Karpas-422 (cell line): ENCODE measurements around the gene HOXD11. TPM values are rescaled to one million over a fixed set of nuclear protein-coding genes. Genes with fewer than 3 reads are reported as not detected.
A peak's percentile ranks its signal among the peaks of the same experiment; 100 is the strongest.

Experiments
- DNase-seq: peaks from one replicate; pipeline ENCODE4 v3.0.0-alpha.2; 2015
- H2AFZ ChIP-seq: fragments of 200-600 bp; sonication (generic); 2 replicates; pipeline ENCODE4 v1.6.1; 2014; ENCODE audit warnings: antibody characterized with exemption, low read length, mixed read lengths
- H3K27ac ChIP-seq: fragments of 200-600 bp; sonication (generic); 2 replicates; pipeline ENCODE4 v1.5.1; 2014; ENCODE audit warnings: mild to moderate bottlenecking, low read length, moderate library complexity
- H3K27me3 ChIP-seq: fragments of 200-600 bp; sonication (generic); 2 replicates; pipeline ENCODE4 v1.6.1; 2014; ENCODE audit warnings: low read length, mixed read lengths
- H3K36me3 ChIP-seq: fragments of 200-600 bp; sonication (generic); 2 replicates; pipeline ENCODE4 v1.6.1; 2014; ENCODE audit warnings: low read length, mixed read lengths; ENCODE audit not compliant: insufficient read depth
- H3K4me1 ChIP-seq: fragments of 200-600 bp; sonication (generic); 2 replicates; pipeline ENCODE4 v1.6.1; 2014; ENCODE audit warnings: mild to moderate bottlenecking, low read length, mixed read lengths
- H3K4me2 ChIP-seq: fragments of 200-600 bp; sonication (generic); 2 replicates; pipeline ENCODE4 v1.6.1; 2014; ENCODE audit warnings: low read length, low read depth, mild to moderate bottlenecking; ENCODE audit not compliant: poor library complexity, severe bottlenecking
- H3K4me3 ChIP-seq: fragments of 200-600 bp; sonication (generic); 2 replicates; pipeline ENCODE4 v1.5.1; 2014; ENCODE audit warnings: mild to moderate bottlenecking, antibody characterized with exemption, low read length, mixed read lengths
- H3K79me2 ChIP-seq: fragments of 200-600 bp; sonication (generic); 2 replicates; pipeline ENCODE4 v1.6.1; 2014; ENCODE audit warnings: mild to moderate bottlenecking, low read length, mixed read lengths
- H3K9ac ChIP-seq: fragments of 200-600 bp; sonication (generic); 2 replicates; pipeline ENCODE4 v1.6.0; 2014; ENCODE audit warnings: low read length
- H3K9me2 ChIP-seq: fragments of 200-600 bp; sonication (generic), shearing (Covaris generic); replicated peaks from 2 replicates; pipeline ENCODE4 v1.6.0; 2014; ENCODE audit warnings: mild to moderate bottlenecking, low read length, moderate library complexity; ENCODE audit not compliant: insufficient read depth
- H3K9me3 ChIP-seq: fragments of 300-700, 200-600 bp; sonication (generic); 2 replicates; pipeline ENCODE4 v1.6.1; 2014; ENCODE audit warnings: low read length, mixed read lengths
- H4K20me1 ChIP-seq: fragments of 200-600 bp; sonication (generic); 2 replicates; pipeline ENCODE4 v1.6.1; 2014; ENCODE audit warnings: mild to moderate bottlenecking, antibody characterized with exemption, low read length, low read depth; ENCODE audit not compliant: insufficient read depth
- total RNA-seq: library from RNA; depleted of rRNA; stranded (reverse); fragments of >200 nt; shearing (Covaris generic); gene quantifications from 2 replicates; pipeline ENCODE4 v1.2.3, GENCODE V29; 2014; ENCODE audit warnings: low replicate concordance

The HOXD11 gene
- total RNA-seq, 1 experiment from 2014 or later: not detected

DNA sequence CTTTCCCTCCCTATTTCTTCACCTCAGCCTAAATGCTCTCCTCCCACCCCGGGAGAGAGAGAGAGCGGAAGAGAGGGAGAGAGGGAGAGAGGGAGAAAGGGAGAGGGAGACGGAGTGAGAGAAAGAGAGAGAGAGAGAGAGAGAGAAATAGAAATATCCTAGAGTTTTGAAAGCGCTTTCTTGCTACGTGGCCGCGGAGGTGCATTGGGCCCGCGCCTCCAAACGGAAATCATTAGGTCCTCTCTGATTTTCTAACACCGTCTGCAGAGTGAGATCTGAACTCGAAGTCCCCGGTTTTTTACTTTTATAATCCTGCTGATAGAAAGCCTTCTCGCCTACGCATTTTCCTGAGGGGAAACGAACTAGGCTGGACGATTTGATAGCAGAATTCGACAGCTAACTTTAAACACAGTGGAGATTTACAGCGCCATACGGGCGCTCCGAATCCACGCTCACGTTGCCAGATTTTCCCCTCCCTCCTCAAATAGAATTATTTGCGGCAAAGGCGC is 22.4 kb upstream of the HOXD11 start:
- Histone ChIP-seq H3K4me2 (no peak overlapping the region), H4K20me1 (no peaks in the 10 kb centered on the region), H3K4me1 (no peaks in the 10 kb centered on the region), H3K9me3 (no peaks in the 10 kb centered on the region), H3K27ac (no peak overlapping the region), H3K36me3 (no peaks in the 10 kb centered on the region), H3K27me3 (no peaks in the 10 kb centered on the region), H3K9ac (no peak overlapping the region), H2AFZ (no peak overlapping the region), H3K9me2 (no peaks in the 10 kb centered on the region), H3K4me3 (no peak overlapping the region), H3K79me2 (no peaks in the 10 kb centered on the region)
- DNase-seq: no peak

- Histone ChIP-seq H3K27ac (no peak overlapping the region), H3K27me3 (no peaks in the 10 kb centered on the region), H3K9ac (no peak overlapping the region), H3K79me2 (no peaks in the 10 kb centered on the region), H2AFZ (no peak overlapping the region), H3K9me2 (no peaks in the 10 kb centered on the region), H4K20me1 (no peaks in the 10 kb centered on the region), H3K4me3 (no peak overlapping the region), H3K9me3 (no peaks in the 10 kb centered on the region), H3K4me2 (no peak overlapping the region), H3K4me1 (no peaks in the 10 kb centered on the region), H3K36me3 (no peaks in the 10 kb centered on the region)
- no peak for DNase-seq
These were observed 21.8 kb upstream of the HOXD11 start for GRCh38 chr2:176085120-176085788.

DNA sequence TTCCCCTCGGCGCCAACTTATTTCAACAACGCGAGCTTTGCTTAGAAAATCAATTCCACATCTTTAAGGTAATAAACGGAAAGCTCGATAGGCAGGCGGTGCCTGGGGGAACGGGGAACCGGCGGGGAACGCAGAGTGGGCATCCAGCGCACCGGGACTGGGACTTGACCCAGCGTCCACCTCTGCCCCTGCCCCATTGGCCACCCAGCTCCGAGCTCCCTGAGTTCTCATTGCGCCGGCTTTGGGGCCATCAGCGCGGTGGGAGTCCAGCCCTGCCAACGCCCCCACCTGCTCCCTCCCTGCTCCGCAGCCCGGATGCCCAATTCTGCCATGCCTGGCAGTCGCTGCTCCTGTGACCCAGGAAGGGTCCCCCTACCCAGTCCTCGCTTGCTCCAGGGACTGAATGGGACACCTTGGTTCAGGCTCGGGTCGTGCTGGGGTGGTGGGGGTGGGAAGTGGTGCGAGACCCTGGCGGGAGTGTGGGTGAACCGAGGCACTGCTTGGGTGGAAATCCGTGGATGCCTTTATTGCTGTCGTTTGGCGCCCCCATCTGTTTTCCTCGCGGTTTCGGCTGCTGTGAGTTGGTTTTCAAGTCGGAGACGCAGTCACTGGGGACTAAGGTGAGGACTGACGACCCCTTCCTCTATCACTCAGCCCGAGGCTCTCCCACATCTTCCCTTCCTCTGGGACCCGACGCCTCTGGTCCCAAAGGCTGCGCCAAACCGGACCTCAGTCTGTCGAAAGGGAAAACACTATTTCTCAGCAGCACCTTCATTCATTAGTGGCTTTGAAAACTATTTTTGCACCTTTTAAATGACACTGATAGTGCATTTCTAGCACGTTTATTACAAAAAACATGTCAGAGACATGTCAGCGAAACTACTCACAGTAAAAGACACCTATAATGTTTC is 21.0 kb upstream of the HOXD11 start:
- no peaks in the 10 kb centered on the region for H3K36me3 ChIP-seq
- H3K27ac ChIP-seq: no peak overlapping the region
- no peaks in the 10 kb centered on the region for H3K79me2 ChIP-seq
- H3K9me2 ChIP-seq: no peaks in the 10 kb centered on the region
- H4K20me1 ChIP-seq: no peaks in the 10 kb centered on the region
- H3K4me1 ChIP-seq: no peaks in the 10 kb centered on the region
- no peaks in the 10 kb centered on the region for H3K27me3 ChIP-seq
- H2AFZ ChIP-seq: no peak overlapping the region
- H3K4me3 ChIP-seq: no peak overlapping the region
- no peak overlapping the region for H3K4me2 ChIP-seq
- no peak overlapping the region for H3K9ac ChIP-seq
- peak; percentile 67 for DNase-seq
- H3K9me3 ChIP-seq: no peaks in the 10 kb centered on the region

- no peaks in the 10 kb centered on the region for H3K9me2 ChIP-seq
- H4K20me1 ChIP-seq: no peaks in the 10 kb centered on the region
- no peaks in the 10 kb centered on the region for H3K27me3 ChIP-seq
- H3K79me2 ChIP-seq: no peaks in the 10 kb centered on the region
- no peak for DNase-seq
- H3K27ac ChIP-seq: no peak overlapping the region
- no peak overlapping the region for H3K9ac ChIP-seq
- H2AFZ ChIP-seq: no peak overlapping the region
- H3K4me2 ChIP-seq: no peak overlapping the region
- no peak overlapping the region for H3K4me3 ChIP-seq
- no peaks in the 10 kb centered on the region for H3K4me1 ChIP-seq
- H3K9me3 ChIP-seq: no peaks in the 10 kb centered on the region
- H3K36me3 ChIP-seq: no peaks in the 10 kb centered on the region
These were observed 19.6 kb upstream of the HOXD11 start for GRCh38 chr2:176087330-176088047.

DNA sequence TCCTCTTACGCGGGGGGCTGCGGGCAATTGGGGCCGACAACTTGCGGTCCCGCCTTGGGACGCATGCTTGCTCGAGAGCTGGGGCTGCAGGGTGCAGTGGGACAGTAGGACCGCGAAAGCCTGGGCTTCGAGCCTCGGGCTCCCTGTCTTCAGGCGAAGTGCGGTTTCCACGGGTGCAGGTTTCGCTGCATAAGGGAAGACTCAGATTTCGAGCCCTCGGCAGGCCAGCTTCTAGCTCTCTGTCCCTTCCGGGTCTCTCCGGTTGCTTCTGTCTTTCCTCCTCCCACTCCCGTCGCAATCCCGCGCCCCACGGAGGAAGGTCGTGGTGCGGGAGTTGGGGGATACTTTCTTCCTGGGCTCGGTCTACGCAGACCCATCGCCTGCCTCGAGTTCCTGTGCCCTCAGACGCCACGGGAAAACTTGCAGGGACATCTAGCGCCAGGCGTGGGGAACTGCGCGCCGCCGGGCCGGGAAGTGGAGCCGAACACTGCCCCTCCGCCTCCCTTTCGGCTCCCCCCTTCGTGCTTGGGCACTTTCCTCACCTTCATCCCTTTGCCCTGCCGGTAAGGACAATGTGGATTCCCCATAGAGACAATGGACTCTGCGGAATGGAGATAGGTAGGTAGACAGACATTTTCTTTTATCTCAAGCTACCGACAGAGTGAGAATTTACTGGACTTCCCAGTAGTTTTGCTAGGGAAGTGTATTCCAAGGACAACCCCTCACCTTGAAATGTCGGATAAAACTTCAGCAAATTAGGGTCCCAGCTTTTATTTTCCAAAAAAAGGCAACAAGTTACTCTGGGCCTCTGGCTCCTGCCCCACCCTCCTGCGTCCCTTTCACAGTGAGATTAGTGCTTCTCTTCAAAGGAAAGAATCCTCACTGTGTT is 18.8 kb upstream of the HOXD11 start:
- Histone ChIP-seq H3K27me3 (no peaks in the 10 kb centered on the region), H3K79me2 (no peaks in the 10 kb centered on the region), H2AFZ (no peak overlapping the region; the same call in 1 of the 2 replicates), H3K36me3 (no peaks in the 10 kb centered on the region), H4K20me1 (no peaks in the 10 kb centered on the region), H3K9me2 (no peaks in the 10 kb centered on the region), H3K4me2 (no peak overlapping the region), H3K27ac (no peak overlapping the region), H3K4me3 (no peak overlapping the region), H3K9ac (no peak overlapping the region), H3K4me1 (no peaks in the 10 kb centered on the region), H3K9me3 (no peaks in the 10 kb centered on the region)
- DNase-seq: peak; percentile 62

- H3K9ac ChIP-seq: no peak overlapping the region
- no peaks in the 10 kb centered on the region for H3K79me2 ChIP-seq
- H3K9me2 ChIP-seq: no peaks in the 10 kb centered on the region
- no peaks in the 10 kb centered on the region for H4K20me1 ChIP-seq
- H3K36me3 ChIP-seq: no peaks in the 10 kb centered on the region
- H3K27me3 ChIP-seq: no peaks in the 10 kb centered on the region
- no peaks in the 10 kb centered on the region for H3K9me3 ChIP-seq
- H3K4me1 ChIP-seq: no peaks in the 10 kb centered on the region
- no peak overlapping the region for H3K4me2 ChIP-seq
- no peak overlapping the region for H2AFZ ChIP-seq
- H3K27ac ChIP-seq: no peak overlapping the region
- no peak overlapping the region for H3K4me3 ChIP-seq
- no peak for DNase-seq
These were observed 17.9 kb upstream of the HOXD11 start for GRCh38 chr2:176088937-176089842.

GRCh38 chr2:176089843-176090395 is 17.2 kb upstream of the HOXD11 start:
- no peaks in the 10 kb centered on the region for H3K4me1 ChIP-seq
- H3K9me2 ChIP-seq: no peaks in the 10 kb centered on the region
- no peaks in the 10 kb centered on the region for H3K79me2 ChIP-seq

More at GRCh38 chr2:176089843-176090395, 17.2 kb upstream of the HOXD11 start:
- H2AFZ ChIP-seq: no peak overlapping the region
- H3K4me2 ChIP-seq: no peak overlapping the region
- no peak overlapping the region for H3K27ac ChIP-seq
- no peak overlapping the region for H3K9ac ChIP-seq
- no peaks in the 10 kb centered on the region for H4K20me1 ChIP-seq
- H3K36me3 ChIP-seq: no peaks in the 10 kb centered on the region
- H3K9me3 ChIP-seq: no peaks in the 10 kb centered on the region
- H3K27me3 ChIP-seq: no peaks in the 10 kb centered on the region
- DNase-seq: no peak
- no peak overlapping the region for H3K4me3 ChIP-seq
